Measurements from ENCODE around the gene MBLAC1. TPM values are rescaled to one million over a fixed set of nuclear protein-coding genes. Genes with fewer than 3 reads are reported as not detected.

MBLAC1 gene
- total RNA-seq, 4 donors from 2014 or later = 1.4 to 7.4 (median 3.1) TPM

GRCh38 chr7:100100420-100101015, 26.2 kb upstream of the MBLAC1 start:
- Histone ChIP-seq H3K4me3 (peak overlapping the region; percentile 60 to 97 (median 85)), H3K27me3 (no peaks in the 10 kb centered on the region), H3K27ac (peak overlapping the region; percentile 89 to 97 (median 94)), H3K9me3 (no peaks in the 10 kb centered on the region), H3K36me3 (peaks cover 0 to 42% of the 10 kb centered on the region in 2 donors), H3K4me1 (peaks cover 13 to 17% of the 10 kb centered on the region in 2 donors)
- intact Hi-C loops (cut with DNase I; ENCODE audit: low total_unique reads) (loop anchor here (1.0 to 5.0 kb wide), 7 partner anchors 12 to 327 kb away; partner anchors contain the start of genes CNPY4, COPS6, LAMTOR4 and MEPCE), in situ Hi-C loops (cut with MboI; ENCODE audit: low sequenced_read_pairs in 4 of 4) (no loop called here)
- peak in 1 of 2 donors; percentile 58 for TF ChIP-seq POLR2A (IDR thresholded peaks at IDR 0.05)
- TF ChIP-seq, protein P1, sequence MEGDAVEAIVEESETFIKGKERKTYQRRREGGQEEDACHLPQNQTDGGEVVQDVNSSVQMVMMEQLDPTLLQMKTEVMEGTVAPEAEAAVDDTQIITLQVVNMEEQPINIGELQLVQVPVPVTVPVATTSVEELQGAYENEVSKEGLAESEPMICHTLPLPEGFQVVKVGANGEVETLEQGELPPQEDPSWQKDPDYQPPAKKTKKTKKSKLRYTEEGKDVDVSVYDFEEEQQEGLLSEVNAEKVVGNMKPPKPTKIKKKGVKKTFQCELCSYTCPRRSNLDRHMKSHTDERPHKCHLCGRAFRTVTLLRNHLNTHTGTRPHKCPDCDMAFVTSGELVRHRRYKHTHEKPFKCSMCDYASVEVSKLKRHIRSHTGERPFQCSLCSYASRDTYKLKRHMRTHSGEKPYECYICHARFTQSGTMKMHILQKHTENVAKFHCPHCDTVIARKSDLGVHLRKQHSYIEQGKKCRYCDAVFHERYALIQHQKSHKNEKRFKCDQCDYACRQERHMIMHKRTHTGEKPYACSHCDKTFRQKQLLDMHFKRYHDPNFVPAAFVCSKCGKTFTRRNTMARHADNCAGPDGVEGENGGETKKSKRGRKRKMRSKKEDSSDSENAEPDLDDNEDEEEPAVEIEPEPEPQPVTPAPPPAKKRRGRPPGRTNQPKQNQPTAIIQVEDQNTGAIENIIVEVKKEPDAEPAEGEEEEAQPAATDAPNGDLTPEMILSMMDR (IDR thresholded peaks at IDR 0.05 in 4 of 5, conservative IDR thresholded peaks at IDR 0.05 in 1 of 5) = peak in 1 of 5 experiments; percentile 15
- ATAC-seq = peak; percentile 85 to 91
- DNase-seq = peak; percentile 86 to 88

DNA sequence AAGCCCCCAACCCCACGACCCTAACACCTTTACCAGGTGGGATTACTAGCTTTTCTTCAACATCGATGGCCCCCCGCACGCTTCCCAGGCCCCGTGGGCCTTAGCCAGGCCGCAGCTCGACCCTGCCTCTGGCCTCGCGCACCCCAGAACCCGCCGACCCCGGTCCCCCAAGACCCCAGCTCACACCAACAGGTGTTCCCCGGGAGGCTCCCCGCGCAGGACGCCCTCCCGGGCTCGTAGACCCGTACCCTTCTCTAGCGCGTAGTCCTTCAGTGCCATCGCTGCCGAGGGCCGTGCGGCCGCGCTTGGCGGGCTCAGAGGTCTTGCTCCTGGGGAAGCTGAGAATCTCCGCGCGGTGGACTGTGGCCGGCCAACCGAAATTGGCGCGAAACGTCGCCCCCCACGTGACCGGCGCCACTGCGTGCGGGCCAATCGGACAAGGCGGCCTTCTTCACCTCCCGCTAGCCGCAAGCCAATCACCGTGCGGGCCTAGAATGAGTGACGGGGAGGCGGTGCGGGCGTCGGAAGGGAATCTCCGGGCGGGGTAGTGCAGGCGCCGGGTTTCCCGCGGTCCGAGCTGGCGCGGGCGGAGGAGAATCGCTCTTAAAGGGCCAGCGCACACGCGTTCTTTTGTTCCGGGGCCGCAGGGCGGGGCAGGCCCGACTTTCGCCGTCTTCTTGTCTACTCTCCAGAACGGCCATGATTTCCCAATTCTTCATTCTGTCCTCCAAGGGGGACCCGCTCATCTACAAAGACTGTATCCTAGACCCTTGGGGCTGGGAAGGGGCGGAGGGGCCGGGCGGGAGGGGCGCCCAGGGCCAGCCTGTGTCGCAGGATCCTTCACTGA, 25.5 kb upstream of the MBLAC1 start, which contains the start of the genes AP4M1 and MCM7:
AP4M1 (plus strand) TSS at position 628 of the 847 bp plus-strand sequence; CDS start at position 700, 72 bp downstream.
MCM7 (minus strand) TSS at position 382 of the 847 bp plus-strand sequence; CDS start at position 279, 103 bp downstream.
- peak; percentile 99 for DNase-seq
- Histone ChIP-seq H3K4me3 (peak within 1 kb of the TSS; percentile 60 to 97 (median 85)), H3K9me3 (no peaks in the 10 kb centered on the region), H3K4me1 (peaks cover 13 to 17% of the 10 kb centered on the region in 2 donors), H3K36me3 (peaks cover 0 to 39% of the 10 kb centered on the region in 2 donors), H3K27me3 (no peaks in the 10 kb centered on the region), H3K27ac (peak within 1 kb of the TSS; percentile 89 to 97 (median 94))
- in situ Hi-C loops (cut with MboI; ENCODE audit: low sequenced_read_pairs in 4 of 4) = no loop called here
- TF ChIP-seq POLR2A (IDR thresholded peaks at IDR 0.05) = peak in 1 of 2 donors; percentile 28
- TF ChIP-seq, protein P1 (IDR thresholded peaks at IDR 0.05 in 4 of 5, conservative IDR thresholded peaks at IDR 0.05 in 1 of 5) = no peak
- ATAC-seq = peak; percentile 85 to 86
- intact Hi-C loops (cut with DNase I; ENCODE audit: low total_unique reads) = loop anchor here (1.0 to 5.0 kb wide), 6 partner anchors 13 to 326 kb away; partner anchors contain the start of genes CNPY4, COPS6, LAMTOR4 and MEPCE

GRCh38 chr7:100102950-100103840, 23.6 kb upstream of the MBLAC1 start:
- peaks cover 13 to 17% of the 10 kb centered on the region in 2 donors for H3K4me1 ChIP-seq
- peaks cover 0 to 39% of the 10 kb centered on the region in 2 donors for H3K36me3 ChIP-seq
- in situ Hi-C loops (cut with MboI; ENCODE audit: low sequenced_read_pairs in 4 of 4) = no loop called here
- intact Hi-C loops (cut with DNase I; ENCODE audit: low total_unique reads) = loop anchor here (5.0 kb wide), 1 partner anchor 324 kb away; the partner anchor contains the start of genes MEPCE and ZCWPW1
- no peaks in the 10 kb centered on the region for H3K27me3 ChIP-seq
- TF ChIP-seq POLR2A (IDR thresholded peaks at IDR 0.05) = no peak
- TF ChIP-seq, protein P1 (IDR thresholded peaks at IDR 0.05 in 4 of 5, conservative IDR thresholded peaks at IDR 0.05 in 1 of 5) = no peak
- no peak overlapping the region for H3K4me3 ChIP-seq
- no peak for DNase-seq
- no peak overlapping the region for H3K27ac ChIP-seq
- no peak for ATAC-seq
- H3K9me3 ChIP-seq = no peaks in the 10 kb centered on the region

- DNase-seq (no peak), ATAC-seq (no peak)
- in situ Hi-C loops (cut with MboI; ENCODE audit: low sequenced_read_pairs in 4 of 4) (no loop called here), intact Hi-C loops (cut with DNase I; ENCODE audit: low total_unique reads) (no loop called here)
- TF ChIP-seq POLR2A (IDR thresholded peaks at IDR 0.05) = no peak
- TF ChIP-seq, protein P1 (IDR thresholded peaks at IDR 0.05 in 4 of 5, conservative IDR thresholded peaks at IDR 0.05 in 1 of 5) = no peak
- H3K9me3 ChIP-seq = no peaks in the 10 kb centered on the region
- peaks cover 0 to 47% of the 10 kb centered on the region in 2 donors for H3K36me3 ChIP-seq
- H3K27ac ChIP-seq = no peak overlapping the region
- no peaks in the 10 kb centered on the region for H3K27me3 ChIP-seq
- no peak overlapping the region for H3K4me3 ChIP-seq
- H3K4me1 ChIP-seq = peaks cover 5 to 7% of the 10 kb centered on the region in 2 donors
These were observed 21.2 kb upstream of the MBLAC1 start for GRCh38 chr7:100105534-100105933.
